TTC549 (cell line): ENCODE results near the gene BOD1L1.

Experiments
- FAIRE-seq: peaks from 2 replicates; lab custom pipeline; 2012; peaks lifted over from hg19 to GRCh38; lab: Jason Lieb, UNC

The BOD1L1 gene

DNA sequence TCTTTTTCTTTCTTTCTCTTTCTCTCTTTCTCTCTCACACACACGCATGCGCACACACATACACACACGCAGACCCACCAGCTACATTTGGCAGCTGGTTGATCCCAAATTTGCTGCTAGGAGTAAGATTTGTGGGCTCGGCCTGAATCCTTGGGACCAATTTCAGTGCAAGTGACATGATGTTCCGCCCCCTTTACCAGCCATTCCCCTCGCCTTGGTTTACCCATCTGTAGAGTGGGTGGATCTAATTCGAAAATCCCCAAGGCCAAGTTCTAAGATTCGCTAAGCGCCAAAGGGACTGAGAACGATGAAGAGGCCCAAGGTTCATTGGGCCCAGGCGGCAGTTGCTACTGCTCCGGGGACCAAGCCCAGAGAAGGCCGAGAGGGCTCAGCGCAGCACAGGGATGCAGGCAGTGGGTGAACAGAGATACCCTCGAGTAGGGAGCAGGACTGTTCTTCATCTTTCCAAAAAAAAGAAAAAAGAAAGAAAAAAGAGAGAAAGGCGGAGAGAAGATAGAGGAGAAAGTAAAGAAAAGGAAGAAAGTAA, 89.0 kb downstream of the BOD1L1 start:
- FAIRE-seq: no peak

DNA sequence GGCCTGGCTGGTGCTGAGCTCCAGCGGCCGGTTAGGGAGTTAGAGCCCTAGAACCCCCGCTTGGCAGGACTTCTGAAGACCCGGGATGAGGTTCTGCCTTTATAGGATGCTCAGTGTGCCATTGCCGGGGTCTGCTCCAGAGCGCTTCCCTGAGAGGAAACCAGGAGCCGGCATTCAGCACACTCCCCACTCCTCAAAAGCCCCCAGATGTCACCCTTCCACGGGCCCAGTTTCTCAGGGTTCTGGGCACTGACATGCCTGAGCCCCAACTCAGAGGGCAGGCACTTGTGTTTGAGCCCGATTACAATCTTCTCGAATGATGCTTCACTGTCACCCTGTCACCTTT, 89.7 kb downstream of the BOD1L1 start:
- FAIRE-seq: no peak

DNA sequence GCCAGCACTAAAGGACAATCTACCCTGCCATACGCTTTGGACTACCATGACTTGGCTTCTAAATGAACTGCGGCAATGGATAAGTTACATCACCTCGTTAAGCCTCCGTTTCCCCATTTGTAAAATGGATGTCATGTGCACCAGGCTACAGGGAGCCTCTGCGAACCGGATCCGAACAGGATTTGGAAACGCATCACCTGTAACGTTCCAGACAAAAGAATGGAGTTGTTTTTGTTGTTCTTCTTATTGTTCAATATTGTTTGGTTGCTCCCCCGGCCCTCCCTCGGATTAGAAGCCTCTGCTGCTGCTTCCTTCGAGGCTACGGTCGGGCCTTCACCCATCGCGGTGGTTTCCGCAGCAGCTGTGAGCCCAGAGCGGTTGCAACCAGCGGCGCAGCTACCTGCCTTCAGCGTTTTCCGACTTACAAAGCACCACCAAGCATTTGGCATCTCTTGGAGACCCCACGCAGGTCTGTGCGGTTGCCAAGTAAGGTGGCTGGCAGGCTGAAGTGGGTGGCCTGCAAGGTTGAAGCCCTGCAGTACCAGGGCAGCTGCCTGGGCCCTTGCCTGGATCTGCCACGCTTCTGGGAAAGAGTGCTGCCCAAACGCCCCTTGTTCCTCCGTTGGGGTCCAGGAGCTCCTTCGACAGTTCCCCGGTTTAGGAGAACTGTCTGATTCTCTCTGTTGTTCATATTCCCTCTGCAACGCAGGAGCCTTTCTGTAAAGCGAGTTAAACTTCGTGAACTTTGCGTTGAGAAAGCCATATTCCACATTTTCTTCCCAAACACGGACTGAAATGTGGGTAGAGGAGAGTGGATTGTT, 90.3 kb downstream of the BOD1L1 start:
- no peak for FAIRE-seq

- FAIRE-seq: no peak
Observed at GRCh38 chr4:13536607-13537006, 90.9 kb downstream of the BOD1L1 start.

- no peak for FAIRE-seq
Observed at GRCh38 chr4:13535708-13536361, 91.7 kb downstream of the BOD1L1 start.

DNA sequence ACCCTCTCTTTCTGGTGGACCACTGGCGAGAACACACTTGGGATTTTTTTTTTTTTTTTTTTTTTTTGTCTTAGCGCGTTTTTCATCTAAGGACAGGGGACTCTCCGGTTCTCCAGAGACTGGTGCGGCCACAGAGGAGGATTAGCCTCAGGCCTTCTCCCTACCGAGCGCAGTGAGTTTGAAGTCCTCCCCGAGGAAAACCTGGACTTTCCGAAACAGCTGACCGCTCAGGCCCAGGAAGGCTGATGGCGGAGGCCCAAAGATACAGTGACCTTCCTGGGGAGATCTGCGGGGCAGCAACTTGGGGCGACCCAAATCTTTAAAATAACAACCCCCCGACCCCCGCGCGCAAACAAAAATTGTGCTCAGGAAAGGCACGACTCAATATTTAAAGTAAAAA, 92.4 kb downstream of the BOD1L1 start:
- no peak for FAIRE-seq

GRCh38 chr4:13534344-13535063, 93.0 kb downstream of the BOD1L1 start:
- FAIRE-seq: no peak

DNA sequence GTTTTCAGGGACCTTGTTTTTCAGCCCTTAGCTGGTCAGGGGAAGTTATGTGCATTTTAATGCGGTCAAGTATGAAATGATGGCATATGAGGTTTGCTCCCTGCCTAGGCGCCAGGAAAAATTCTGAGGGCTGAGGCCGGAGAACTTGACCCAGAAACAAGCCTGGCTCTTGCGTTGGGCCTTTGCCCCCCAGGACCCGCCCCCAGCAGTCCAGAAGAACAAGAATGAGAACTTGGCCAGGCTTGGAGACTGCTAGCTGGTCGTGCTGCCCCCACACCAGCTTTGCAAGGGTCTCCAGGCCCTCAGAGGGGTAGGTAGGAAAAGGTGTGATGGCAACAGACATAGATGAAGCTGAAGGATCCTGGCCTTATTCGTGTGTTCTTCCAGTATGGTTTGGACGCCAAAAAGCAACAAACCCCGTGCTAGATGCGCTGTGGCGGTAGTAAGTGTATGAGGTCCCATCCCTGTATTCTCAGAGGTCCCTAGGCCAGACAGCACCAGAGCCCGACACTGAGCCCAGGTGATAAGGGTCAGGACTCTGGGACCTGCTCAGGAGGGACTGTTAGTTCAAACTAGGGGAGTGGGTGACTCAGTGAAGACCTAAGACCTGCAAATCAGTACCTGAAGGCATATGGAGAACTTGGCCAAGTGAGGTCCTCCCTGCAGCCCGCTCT, 93.7 kb downstream of the BOD1L1 start:
- no peak for FAIRE-seq

DNA sequence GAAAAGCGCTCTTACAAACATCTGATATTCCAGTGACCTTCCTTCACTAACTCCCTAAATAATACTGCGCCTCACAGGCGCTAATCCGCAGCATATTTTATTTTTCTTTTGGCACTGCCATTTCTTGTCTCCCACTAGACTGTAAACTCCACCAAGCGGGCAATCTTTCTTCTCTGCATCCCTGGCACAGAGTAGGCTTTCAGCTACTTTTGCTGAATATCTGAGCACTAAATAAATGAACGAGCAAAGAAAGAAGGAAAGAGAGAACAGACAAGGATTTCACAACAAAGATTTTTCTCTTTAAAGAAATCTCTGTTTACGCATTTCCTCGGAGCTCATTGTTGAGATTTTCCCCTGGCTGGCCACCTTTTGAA, 95.9 kb downstream of the BOD1L1 start:
- FAIRE-seq: no peak

GRCh38 chr4:13530823-13531624, 96.5 kb downstream of the BOD1L1 start:
- FAIRE-seq: no peak

GRCh38 chr4:13529128-13529919, 98.2 kb downstream of the BOD1L1 start:
- no peak for FAIRE-seq

DNA sequence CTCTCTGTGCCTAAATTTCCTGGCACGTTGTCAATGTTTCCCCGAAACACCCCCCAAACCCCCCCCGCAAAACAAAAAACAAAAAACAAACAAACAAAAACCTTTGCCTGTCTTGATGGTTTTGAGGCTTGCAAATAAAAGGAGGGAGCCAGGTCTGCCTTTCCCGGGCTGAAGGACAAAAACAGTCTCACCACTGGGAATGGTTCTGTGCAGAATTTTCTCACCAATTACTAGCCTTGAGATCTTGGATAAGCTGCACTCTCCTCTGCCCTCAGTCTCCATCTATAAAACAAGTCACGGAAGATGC, 98.8 kb downstream of the BOD1L1 start:
- no peak for FAIRE-seq

GRCh38 chr4:13527981-13528820, 99.3 kb downstream of the BOD1L1 start:
- no peak for FAIRE-seq

DNA sequence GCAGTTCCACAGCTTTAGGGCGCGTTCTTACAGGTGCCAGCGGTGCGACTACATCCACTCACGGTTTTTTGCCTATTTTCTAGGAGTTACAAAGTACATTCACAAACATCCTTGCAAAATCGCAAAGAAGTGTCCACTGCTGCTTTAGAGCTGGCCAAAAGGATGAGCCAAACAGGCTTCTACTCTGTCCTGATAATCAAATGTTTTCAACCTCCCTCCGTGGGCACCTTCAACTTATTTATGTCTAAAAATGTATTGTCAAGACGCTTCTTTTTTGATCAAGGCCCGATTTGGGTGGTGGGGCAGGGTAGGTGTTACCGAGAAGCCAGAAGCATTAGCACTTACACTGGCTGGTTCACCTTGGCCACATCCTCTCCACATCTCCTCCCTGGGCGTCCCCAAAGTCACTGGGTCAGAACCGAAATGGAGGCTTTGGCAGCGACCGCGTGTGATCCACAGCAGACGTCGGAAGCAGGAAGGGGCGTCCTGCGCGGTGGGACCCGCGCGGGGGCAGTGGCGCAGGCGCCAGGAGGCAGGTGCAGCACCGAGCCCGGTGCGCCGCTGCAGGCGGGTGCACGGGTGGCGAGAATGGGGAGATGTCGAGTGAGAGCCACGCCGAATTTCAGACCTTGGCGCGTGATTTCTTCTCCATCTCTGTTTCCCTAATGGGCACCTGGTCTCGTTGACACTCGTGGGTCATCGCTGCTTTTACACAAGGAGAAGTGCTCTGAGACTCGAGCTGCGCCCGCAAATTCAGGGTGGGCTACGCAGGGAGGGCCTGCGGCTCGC, 100.1 kb downstream of the BOD1L1 start:
- FAIRE-seq: no peak

GRCh38 chr4:13526658-13527057, 100.9 kb downstream of the BOD1L1 start:
- FAIRE-seq: no peak

DNA sequence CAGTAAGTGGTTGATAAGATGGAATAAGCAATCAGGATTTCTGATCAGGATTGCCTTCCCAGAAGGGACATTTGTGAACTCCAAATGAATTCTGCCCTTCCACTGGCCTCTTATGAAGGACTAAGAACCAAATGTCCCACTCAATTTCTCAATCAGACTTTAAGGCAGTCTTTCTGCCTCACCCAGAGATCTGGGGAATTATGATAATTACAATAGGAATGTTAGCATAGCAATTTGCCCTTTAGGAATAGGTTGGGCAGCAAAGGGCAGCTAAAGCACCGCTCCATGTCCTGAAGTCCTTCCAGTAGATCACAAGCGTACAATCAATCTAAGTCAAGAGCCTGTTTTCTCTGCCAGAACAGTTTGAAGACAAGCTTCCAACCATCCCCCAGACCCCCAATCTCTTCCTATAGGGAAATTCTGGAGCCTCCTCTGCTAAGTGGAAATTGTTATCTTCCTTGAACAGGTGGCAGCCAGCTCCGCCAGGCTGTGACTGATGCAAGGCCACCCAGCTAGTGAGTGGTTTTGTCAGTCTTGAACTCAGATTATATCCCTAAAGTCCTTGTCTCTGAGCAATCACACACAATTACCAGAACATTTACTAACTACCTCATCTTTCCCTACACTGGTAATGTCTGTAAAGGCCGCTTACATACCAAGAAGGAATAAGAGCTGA, 101.8 kb downstream of the BOD1L1 start:
- no peak for FAIRE-seq

- no peak for FAIRE-seq
Observed at GRCh38 chr4:13524504-13525243, 102.9 kb downstream of the BOD1L1 start.
